Mesenchymal stem cell (in vitro differentiated cells and primary cell): ENCODE data around the gene IDNK.

Experiments
- DNase-seq: peaks from one replicate; pipeline ENCODE4 v3.0.0-alpha.2; 2013
- H2AFZ ChIP-seq: one replicate; pipeline ENCODE4 v1.6.1; 2013; ENCODE audit warnings: low read depth, mild to moderate bottlenecking, control low read depth, inconsistent platforms, low read length, moderate library complexity
- H2AK5ac ChIP-seq: 2 replicates; pipeline ENCODE4 v1.6.1; 2013; ENCODE audit warnings: low read length, moderate library complexity, mild to moderate bottlenecking, inconsistent platforms; ENCODE audit not compliant: severe bottlenecking
- H2BK120ac ChIP-seq: one replicate; pipeline ENCODE4 v1.6.1; 2013; ENCODE audit warnings: low read depth, mild to moderate bottlenecking, inconsistent platforms, low read length, moderate library complexity
- H2BK12ac ChIP-seq, 2 experiments: one replicate each; pipeline ENCODE4 v1.6.1; 2013; ENCODE audit warnings: inconsistent platforms in 2 of 2, low read length in 2 of 2, mild to moderate bottlenecking in 2 of 2, moderate library complexity in 2 of 2, control low read depth in 1 of 2
- H2BK15ac ChIP-seq: one replicate; pipeline ENCODE4 v1.6.1; 2013; ENCODE audit warnings: mild to moderate bottlenecking, low read depth, inconsistent platforms; ENCODE audit not compliant: poor library complexity, severe bottlenecking
- H2BK5ac ChIP-seq: 2 replicates; pipeline ENCODE4 v1.6.1; 2013; ENCODE audit warnings: low read depth, mild to moderate bottlenecking, low read length, control low read depth, inconsistent platforms; ENCODE audit not compliant: poor library complexity, severe bottlenecking
- H3K14ac ChIP-seq, 2 experiments: one replicate each; pipeline ENCODE4 v1.6.1; 2013; ENCODE audit warnings: inconsistent platforms in 2 of 2, low read length in 2 of 2, control low read depth in 1 of 2, mild to moderate bottlenecking in 1 of 2, moderate library complexity in 1 of 2
- H3K18ac ChIP-seq, 2 experiments: one replicate each; pipeline ENCODE4 v1.6.1; 2013; ENCODE audit warnings: inconsistent platforms in 2 of 2, low read length in 2 of 2, control low read depth in 1 of 2, low read depth in 1 of 2, mild to moderate bottlenecking in 1 of 2
- H3K23ac ChIP-seq, 2 experiments: one replicate each; pipeline ENCODE4 v1.6.1; 2013; ENCODE audit warnings: inconsistent platforms in 2 of 2, low read length in 2 of 2, mild to moderate bottlenecking in 2 of 2, moderate library complexity in 2 of 2, control low read depth in 1 of 2
- H3K27ac ChIP-seq: 2 replicates; pipeline ENCODE4 v1.5.1; 2013; ENCODE audit warnings: mild to moderate bottlenecking, moderate library complexity, low read length, control low read depth, inconsistent platforms; ENCODE audit not compliant: poor library complexity, severe bottlenecking
- H3K27me3 ChIP-seq, 2 experiments: 2 replicates each; pipeline versions ENCODE4 v1.6.1 to v1.7.0; 2013; ENCODE audit warnings: low read length in 2 of 2, mild to moderate bottlenecking in 2 of 2, moderate library complexity in 2 of 2, control low read depth in 1 of 2, inconsistent platforms in 1 of 2; ENCODE audit not compliant: control insufficient read depth in 1 of 2, insufficient read depth in 1 of 2
- H3K36me3 ChIP-seq, 2 experiments: 2 replicates each; pipeline versions ENCODE4 v1.6.1 to v1.7.0; 2013; ENCODE audit warnings: low read length in 2 of 2, control low read depth in 1 of 2, inconsistent platforms in 1 of 2, low read depth in 1 of 2, mild to moderate bottlenecking in 1 of 2; ENCODE audit not compliant: insufficient read depth in 2 of 2, control insufficient read depth in 1 of 2
- H3K4ac ChIP-seq, 2 experiments: one replicate each; pipeline ENCODE4 v1.6.1; 2013; ENCODE audit warnings: inconsistent platforms in 2 of 2, low read length in 2 of 2, mild to moderate bottlenecking in 2 of 2, moderate library complexity in 2 of 2, control low read depth in 1 of 2, low read depth in 1 of 2
- H3K4me1 ChIP-seq: 2 replicates; pipeline ENCODE4 v1.6.1; 2013; ENCODE audit warnings: low read depth, low read length, control low read depth; ENCODE audit not compliant: control insufficient read depth, insufficient read depth
- H3K4me2 ChIP-seq: 2 replicates; pipeline ENCODE4 v1.6.1; 2013; ENCODE audit warnings: low read length, mild to moderate bottlenecking, inconsistent platforms; ENCODE audit not compliant: poor library complexity, severe bottlenecking
- H3K4me3 ChIP-seq, 2 experiments: 2 replicates each; pipeline versions ENCODE4 v1.5.1 to v1.7.0; 2013; ENCODE audit warnings: low read length in 2 of 2, mild to moderate bottlenecking in 2 of 2, control low read depth in 1 of 2, low read depth in 1 of 2; ENCODE audit not compliant: insufficient read depth in 1 of 2
- H3K79me1 ChIP-seq: replicated peaks from 2 replicates; pipeline ENCODE4 v1.6.1; 2013; ENCODE audit warnings: mild to moderate bottlenecking, control low read depth, low read length, inconsistent platforms; ENCODE audit not compliant: poor library complexity, severe bottlenecking
- H3K9ac ChIP-seq: 2 replicates; pipeline ENCODE4 v1.7.0; 2013; ENCODE audit warnings: mild to moderate bottlenecking, low read length, moderate library complexity
- H3K9me3 ChIP-seq: 2 replicates; pipeline ENCODE4 v1.7.0; 2013; ENCODE audit warnings: mild to moderate bottlenecking, low read length; ENCODE audit not compliant: control insufficient read depth
- H4K8ac ChIP-seq: one replicate; pipeline ENCODE4 v1.6.1; 2013; ENCODE audit warnings: inconsistent platforms, mild to moderate bottlenecking, low read length, moderate library complexity
- H4K91ac ChIP-seq: one replicate; pipeline ENCODE4 v1.6.1; 2013; ENCODE audit warnings: mild to moderate bottlenecking, low read length, inconsistent platforms
- WGBS: methylation state at CpG from one replicate; pipeline ENCODE4 v1.1.7; 2013; ENCODE audit warnings: mixed read lengths; 5-methylcytosine and 5-hydroxymethylcytosine counted together

IDNK gene

DNA sequence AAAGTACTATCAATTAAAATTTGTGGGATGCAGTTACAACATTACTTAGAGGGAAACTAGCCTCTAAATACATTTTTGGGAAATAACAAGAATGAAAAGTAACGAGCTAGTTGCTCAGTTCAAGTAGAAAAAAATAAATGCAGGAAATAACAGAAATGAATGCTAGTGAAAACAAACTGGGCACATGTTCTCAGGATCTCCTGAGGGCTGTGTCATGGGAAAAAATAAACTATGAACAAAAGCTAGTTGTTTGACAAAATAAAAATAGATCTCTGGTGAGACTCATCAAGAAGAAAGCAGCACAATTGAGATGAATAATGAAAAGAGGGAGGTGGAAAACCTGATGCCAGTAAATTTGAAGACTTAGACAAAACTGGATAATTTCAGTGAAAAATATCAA, 16.3 kb downstream of the IDNK start:
- Histone ChIP-seq H3K4me2 (no peak overlapping the region), H3K79me1 (peaks cover 4% of the 10 kb centered on the region), H3K27me3 (no peaks in the 10 kb centered on the region), H3K18ac (no peak overlapping the region), H3K27ac (no peak overlapping the region), H2BK120ac (no peak overlapping the region), H3K4me1 (no peaks in the 10 kb centered on the region), H2AFZ (no peak overlapping the region), H4K8ac (no peak overlapping the region), H3K4me3 (no peak overlapping the region), H3K14ac (no peak overlapping the region), H3K9ac (no peak overlapping the region), H3K4ac (no peak overlapping the region), H2AK5ac (no peak overlapping the region), H2BK12ac (no peak overlapping the region), H3K36me3 (peaks cover 5 to 25% of the 10 kb centered on the region in 2 experiments), H4K91ac (no peak overlapping the region), H3K23ac (no peak overlapping the region), H3K9me3 (no peaks in the 10 kb centered on the region), H2BK5ac (no peak overlapping the region), H2BK15ac (no peak overlapping the region)
- no peak for DNase-seq
- WGBS: 80% methylated on average over 1 of the region's 1 CpG

DNA sequence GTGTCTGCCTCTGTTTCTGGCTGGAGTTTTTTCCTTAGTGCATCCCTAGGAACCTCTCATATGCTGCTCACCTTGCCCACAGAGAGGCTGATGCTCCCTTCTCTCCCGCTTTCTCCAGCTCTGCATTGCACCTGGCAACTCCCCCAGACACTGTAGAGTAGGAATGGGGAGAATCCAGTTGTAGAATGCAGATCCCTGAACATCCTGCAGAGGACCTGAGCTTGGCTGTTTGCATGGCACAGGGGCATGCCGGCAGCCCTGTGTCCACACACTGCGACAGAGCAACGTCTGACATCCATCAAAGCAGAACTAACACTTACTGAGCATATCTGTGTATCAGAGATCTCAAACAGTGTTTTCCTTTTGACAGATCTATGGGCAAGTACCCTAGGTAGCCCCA, 19.9 kb downstream of the IDNK start:
- Histone ChIP-seq H3K18ac (no peak overlapping the region), H3K4me1 (no peaks in the 10 kb centered on the region), H3K79me1 (peaks cover 5% of the 10 kb centered on the region), H3K4me3 (no peak overlapping the region), H2BK15ac (no peak overlapping the region), H3K23ac (no peak overlapping the region), H3K9ac (no peak overlapping the region), H4K8ac (no peak overlapping the region), H2BK5ac (no peak overlapping the region), H2BK120ac (no peak overlapping the region), H3K36me3 (peaks cover 20 to 42% of the 10 kb centered on the region in 2 experiments), H2AFZ (no peak overlapping the region), H4K91ac (no peak overlapping the region), H3K14ac (no peak overlapping the region), H2AK5ac (no peak overlapping the region), H2BK12ac (no peak overlapping the region), H3K4me2 (no peak overlapping the region), H3K9me3 (no peaks in the 10 kb centered on the region), H3K4ac (no peak overlapping the region), H3K27me3 (no peaks in the 10 kb centered on the region), H3K27ac (no peak overlapping the region)
- 99% methylated on average over 4 of the region's 4 CpGs for WGBS
- no peak for DNase-seq

DNA sequence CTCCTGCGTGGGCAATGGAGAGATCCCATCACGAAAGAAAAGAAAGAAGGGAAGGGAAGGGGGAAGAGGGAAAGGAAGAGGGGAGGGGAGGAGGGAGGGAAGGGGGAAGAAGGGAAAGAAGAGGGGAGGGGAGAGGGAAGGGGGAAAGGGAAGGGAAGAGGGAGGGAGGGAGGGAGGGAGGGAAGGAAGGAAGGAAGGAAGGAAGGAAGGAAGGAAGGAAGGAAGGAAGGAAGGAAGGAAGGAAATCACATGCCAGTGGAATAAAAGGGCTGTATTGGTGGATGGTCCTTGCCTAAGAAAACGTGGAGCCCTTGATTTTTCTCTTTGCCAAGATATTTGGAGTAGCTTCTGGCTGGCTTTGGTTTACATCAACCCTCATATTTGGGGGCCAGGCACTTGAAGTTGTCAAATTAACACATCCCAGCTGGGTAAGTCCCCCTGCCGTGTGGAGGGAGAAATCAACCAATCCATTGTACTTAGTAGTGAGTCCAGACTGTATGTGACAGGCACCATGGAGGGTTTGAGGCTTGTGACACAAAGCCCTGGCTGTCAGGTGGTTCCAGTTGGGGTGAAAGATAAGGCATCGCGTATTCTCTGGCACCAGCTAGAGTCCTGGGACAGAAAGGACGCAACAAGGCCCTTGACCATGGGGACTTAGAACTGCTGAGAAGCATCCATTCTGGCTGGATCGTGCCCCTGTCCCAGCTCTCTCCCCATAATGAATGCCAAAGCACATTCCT, 23.7 kb downstream of the IDNK start:
- Histone ChIP-seq H3K36me3 (peaks cover 29 to 58% of the 10 kb centered on the region in 2 experiments), H3K4me1 (no peaks in the 10 kb centered on the region), H3K9ac (no peak overlapping the region), H2BK5ac (no peak overlapping the region), H3K4ac (no peak overlapping the region), H3K23ac (no peak overlapping the region), H3K27me3 (no peaks in the 10 kb centered on the region), H3K27ac (no peak overlapping the region), H3K79me1 (peaks cover 13% of the 10 kb centered on the region), H3K14ac (no peak overlapping the region), H3K4me2 (no peak overlapping the region), H2AK5ac (no peak overlapping the region), H3K4me3 (no peak overlapping the region), H4K91ac (no peak overlapping the region), H3K9me3 (no peaks in the 10 kb centered on the region), H2AFZ (no peak overlapping the region), H3K18ac (no peak overlapping the region), H2BK15ac (no peak overlapping the region), H2BK12ac (no peak overlapping the region), H4K8ac (no peak overlapping the region), H2BK120ac (no peak overlapping the region)
- DNase-seq: no peak
- WGBS: 74% methylated on average over 8 of the region's 8 CpGs

DNA sequence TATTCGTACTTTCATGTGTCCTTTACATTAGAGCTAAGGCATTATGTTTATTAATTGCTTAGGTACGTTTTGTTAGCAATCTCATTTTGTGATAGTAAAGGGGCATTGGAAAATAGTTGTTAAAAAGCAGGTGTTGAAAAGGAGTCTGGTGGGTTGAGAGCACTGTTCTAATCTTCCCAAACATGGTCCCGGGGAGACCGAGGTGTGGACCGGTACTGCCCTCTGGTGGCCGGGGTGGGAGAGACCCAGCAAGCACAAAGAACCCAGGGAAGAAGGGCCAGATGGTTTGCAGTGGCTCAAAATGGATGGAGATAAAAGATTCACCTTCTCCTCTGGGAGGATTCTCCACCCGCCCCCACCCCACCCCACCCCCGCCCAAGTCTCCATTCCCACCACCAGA, 26.1 kb downstream of the IDNK start:
- Histone ChIP-seq H2BK5ac (no peak overlapping the region), H3K23ac (no peak overlapping the region), H2BK15ac (no peak overlapping the region), H3K4me1 (no peaks in the 10 kb centered on the region), H4K8ac (no peak overlapping the region), H4K91ac (no peak overlapping the region), H3K4me2 (no peak overlapping the region), H3K27me3 (no peaks in the 10 kb centered on the region), H3K79me1 (peaks cover 15% of the 10 kb centered on the region), H2AFZ (no peak overlapping the region), H3K18ac (no peak overlapping the region), H3K14ac (no peak overlapping the region), H3K27ac (no peak overlapping the region), H2BK120ac (no peak overlapping the region), H3K36me3 (peaks cover 24 to 62% of the 10 kb centered on the region in 2 experiments), H2AK5ac (no peak overlapping the region), H3K9me3 (no peaks in the 10 kb centered on the region), H2BK12ac (no peak overlapping the region), H3K9ac (no peak overlapping the region), H3K4ac (no peak overlapping the region), H3K4me3 (no peak overlapping the region)
- peak; percentile 43 for DNase-seq
- WGBS: 43% methylated on average over 7 of the region's 8 CpGs
